ENCODE data around the gene UXS1. TPM values are rescaled to one million over a fixed set of nuclear protein-coding genes. Genes with fewer than 3 reads are reported as not detected.

UXS1 gene
- total and polyA plus RNA-seq, 9 of the 15 experiments (the other 6 are each of a cell fraction or from before 2014, with no cell fraction given) = 5.8 to 25.8 (median 15.0) TPM

GRCh38 chr2:106195456-106195855 lies 1.4 kb upstream of the UXS1 start:
- Histone ChIP-seq H3K27me3 (ENCODE audit: control insufficient read depth in 2 of 2, insufficient read depth in 2 of 2, low read length in 2 of 2) (no peaks in the 10 kb centered on the region), H3K4me3 (no peak overlapping the region), H3K9me3 (replicated peaks; ENCODE audit: control insufficient read depth, insufficient read depth, low read depth, low read length) (no peaks in the 10 kb centered on the region), H3K4me2 (ENCODE audit: insufficient read depth, low read length) (peak overlapping the region; percentile 86; the same call in 1 of the 2 replicates), H3K9me1 (ENCODE audit: control insufficient read depth, insufficient read depth, low read length) (no peaks in the 10 kb centered on the region), H3K9ac (ENCODE audit: insufficient read depth in 1 of 2, low read depth in 2 of 2, low read length in 2 of 2) (peak overlapping the region in 1 of 2 experiments; percentile 37; a peak in 1 of 4 replicates), H3K36me3 (ENCODE audit: control insufficient read depth, insufficient read depth, low read length) (peaks cover 5% of the 10 kb centered on the region; the same call in 1 of the 3 replicates), H3K4me1 (replicated peaks in 1 of 2; ENCODE audit: control insufficient read depth in 2 of 2, insufficient read depth in 2 of 2, low read length in 2 of 2) (peaks cover 17 to 26% of the 10 kb centered on the region in 2 experiments; a peak in 4 of 5 replicates), H4K20me1 (replicated peaks; ENCODE audit: control insufficient read depth, insufficient read depth, low read length) (0 out of 2 replicates have a peak, but pooled peaks cover 3% of the 10 kb centered on the region), H3K27ac (ENCODE audit: extremely low read depth, low read depth, low read length) (no peak overlapping the region), H3K79me2 (ENCODE audit: control insufficient read depth, insufficient read depth, low read length) (peaks cover 34% of the 10 kb centered on the region), H2AFZ (ENCODE audit: low read depth, low read length) (no peak overlapping the region)
- ChIA-PET POLR2A (interaction anchor here (0.5 to 1.2 kb wide), 4 partner anchors 8 to 435 kb away, joined by 3 to 4 read pairs (median 3); no protein-coding TSS in a partner anchor), CTCF (ENCODE audit: low intra/inter-chr PET ratio) (no interaction called here)
- ATAC-seq = no peak
- TF ChIP-seq ILF3 (IDR thresholded peaks at IDR 0.05; ENCODE audit: borderline replicate concordance) (no peak), ARID3B (CRISPR knock-in tag; IDR thresholded peaks at IDR 0.05; ENCODE audit: borderline replicate concordance) (no peak)
- intact Hi-C loops (cut with micrococcal nuclease) (no loop called here), in situ Hi-C loops (cut with MboI) (no loop called here)
- no TSS peak for BruUV-seq (replicated peaks)
- FAIRE-seq = no peak
- no peak for DNase-seq (ENCODE audit: extremely low read depth in 1 of 4, low spot score in 3 of 4)
- WGBS (ENCODE audit: insufficient coverage, low coverage, missing lambda C conversion rate) = 57% methylated on average over 6 of the region's 6 CpGs

DNA sequence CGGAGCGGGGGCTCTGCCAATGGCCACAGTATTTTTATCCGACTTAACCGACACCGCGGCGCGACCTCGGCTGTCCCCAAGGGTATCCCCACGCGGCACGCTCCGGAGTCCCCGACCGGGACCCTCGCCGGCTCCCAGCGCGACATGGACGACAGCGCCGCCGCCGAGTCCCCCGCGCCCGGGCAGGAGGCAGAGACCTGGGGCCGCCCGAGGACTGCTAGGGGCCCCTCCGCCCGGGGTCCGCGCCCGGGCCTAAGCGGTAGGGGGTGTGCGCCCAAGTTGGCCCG lies 468 bp downstream of the UXS1 start:
- no peak for FAIRE-seq
- no peaks in the 10 kb centered on the region for H3K9me1 ChIP-seq (ENCODE audit: control insufficient read depth, insufficient read depth, low read length)
- peak overlapping the region; percentile 97 for H3K4me3 ChIP-seq
- H3K9me3 ChIP-seq (replicated peaks; ENCODE audit: control insufficient read depth, insufficient read depth, low read depth, low read length) = no peaks in the 10 kb centered on the region
- under 1% methylated on average over 33 of the region's 37 CpGs for WGBS (ENCODE audit: insufficient coverage, low coverage, missing lambda C conversion rate)
- peaks cover 51% of the 10 kb centered on the region for H3K79me2 ChIP-seq (ENCODE audit: control insufficient read depth, insufficient read depth, low read length)
- ATAC-seq = no peak
- no peak for DNase-seq (ENCODE audit: extremely low read depth in 1 of 4, low spot score in 3 of 4)
- intact Hi-C loops (cut with micrococcal nuclease) = loop anchor here (1.0 to 5.0 kb wide), 3 partner anchors 8 to 91 kb away; no protein-coding TSS in a partner anchor
- peaks cover 23 to 26% of the 10 kb centered on the region in 2 experiments; a peak in 4 of 5 replicates for H3K4me1 ChIP-seq (replicated peaks in 1 of 2; ENCODE audit: control insufficient read depth in 2 of 2, insufficient read depth in 2 of 2, low read length in 2 of 2)
- peak overlapping the region; percentile 87 for H2AFZ ChIP-seq (ENCODE audit: low read depth, low read length)
- H3K36me3 ChIP-seq (ENCODE audit: control insufficient read depth, insufficient read depth, low read length) = peaks cover 5% of the 10 kb centered on the region; the same call in 2 of the 3 replicates
- in situ Hi-C loops (cut with MboI) = no loop called here
- CTCF ChIA-PET (ENCODE audit: low intra/inter-chr PET ratio) = no interaction called here
- no peaks in the 10 kb centered on the region for H3K27me3 ChIP-seq (ENCODE audit: control insufficient read depth in 2 of 2, insufficient read depth in 2 of 2, low read length in 2 of 2)
- H3K9ac ChIP-seq (ENCODE audit: insufficient read depth in 1 of 2, low read depth in 2 of 2, low read length in 2 of 2) = peak overlapping the region; percentile 64 to 93
- 0 out of 2 replicates have a peak, but pooled peaks cover 3% of the 10 kb centered on the region for H4K20me1 ChIP-seq (replicated peaks; ENCODE audit: control insufficient read depth, insufficient read depth, low read length)
- POLR2A ChIA-PET = interaction anchor here (0.6 to 1.0 kb wide), 4 partner anchors 10 to 386 kb away, joined by 3 to 4 read pairs (median 3); no protein-coding TSS in a partner anchor
- BruUV-seq (replicated peaks) = no TSS peak
- peak overlapping the region; percentile 89 for H3K4me2 ChIP-seq (ENCODE audit: insufficient read depth, low read length)
- H3K27ac ChIP-seq (ENCODE audit: extremely low read depth, low read depth, low read length) = peak overlapping the region; percentile 81
- no peak for TF ChIP-seq LEF1 (IDR thresholded peaks at IDR 0.05)
- 0 out of 4 replicates have a peak, but pooled peaks of 1 of the 2 experiments have one; percentile 25 for TF ChIP-seq SIN3A (IDR thresholded peaks at IDR 0.05; ENCODE audit: borderline replicate concordance in 2 of 2, control insufficient read depth in 1 of 2, low read depth in 2 of 2, low read length in 2 of 2)
- TF ChIP-seq MXD1 (CRISPR knock-in tag; IDR thresholded peaks at IDR 0.05; ENCODE audit: borderline replicate concordance, poor library complexity, severe bottlenecking) = no peak
- TF ChIP-seq ZNF511 (CRISPR knock-in tag; IDR thresholded peaks at IDR 0.05) = 0 out of 2 replicates have a peak, but pooled peaks have one; percentile 32
- TF ChIP-seq ZNF197 (CRISPR knock-in tag; IDR thresholded peaks at IDR 0.05; ENCODE audit: low read depth) = no peak
- 0 out of 2 replicates have a peak, but pooled peaks have one; percentile 51 for TF ChIP-seq HMGXB4 (CRISPR knock-in tag; IDR thresholded peaks at IDR 0.05)

Data from K562 (cell line).